Hematopoietic multipotent progenitor cell treated with erythropoietin and hydrocortisone succinate and interleukin-3 and kit ligand, for 17 days (in vitro differentiated cells): Measurements from ENCODE around the gene KRT28.

Experiments used
- DNase-seq: peaks from one replicate; pipeline ENCODE4 v3.0.0-alpha.2; 2015; ENCODE audit warnings: low spot score

KRT28 gene, protein sequence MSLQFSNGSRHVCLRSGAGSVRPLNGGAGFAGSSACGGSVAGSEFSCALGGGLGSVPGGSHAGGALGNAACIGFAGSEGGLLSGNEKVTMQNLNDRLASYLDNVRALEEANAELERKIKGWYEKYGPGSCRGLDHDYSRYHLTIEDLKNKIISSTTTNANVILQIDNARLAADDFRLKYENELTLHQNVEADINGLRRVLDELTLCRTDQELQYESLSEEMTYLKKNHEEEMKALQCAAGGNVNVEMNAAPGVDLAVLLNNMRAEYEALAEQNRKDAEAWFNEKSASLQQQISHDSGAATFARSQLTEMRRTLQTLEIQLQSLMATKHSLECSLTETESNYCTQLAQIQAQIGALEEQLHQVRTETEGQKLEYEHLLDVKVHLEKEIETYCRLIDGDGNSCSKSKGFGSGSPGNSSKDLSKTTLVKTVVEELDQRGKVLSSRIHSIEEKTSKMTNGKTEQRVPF

DNA sequence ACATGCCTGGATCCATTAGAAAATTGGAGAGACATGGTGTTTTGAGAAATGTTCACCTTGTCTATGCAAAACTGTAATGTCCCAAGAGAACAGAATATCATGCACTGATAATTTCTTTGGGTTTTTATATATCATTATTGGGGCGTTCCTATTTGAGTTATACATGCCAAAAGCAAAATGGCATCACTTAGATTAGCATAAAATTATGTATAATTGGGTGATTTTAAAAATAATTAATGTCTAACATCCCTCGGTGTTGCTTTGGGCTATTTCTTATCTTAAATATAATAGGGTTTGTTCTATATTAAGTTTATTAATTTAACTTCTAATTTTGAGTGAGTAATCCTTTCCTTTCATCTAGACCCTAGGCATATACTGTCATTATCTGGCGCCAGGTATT is at the start of gene KRT28:
KRT28 (minus strand) TSS at position 101 of the 400 bp plus-strand sequence; CDS start at position 35, 66 bp downstream.
- no peak for DNase-seq

DNA sequence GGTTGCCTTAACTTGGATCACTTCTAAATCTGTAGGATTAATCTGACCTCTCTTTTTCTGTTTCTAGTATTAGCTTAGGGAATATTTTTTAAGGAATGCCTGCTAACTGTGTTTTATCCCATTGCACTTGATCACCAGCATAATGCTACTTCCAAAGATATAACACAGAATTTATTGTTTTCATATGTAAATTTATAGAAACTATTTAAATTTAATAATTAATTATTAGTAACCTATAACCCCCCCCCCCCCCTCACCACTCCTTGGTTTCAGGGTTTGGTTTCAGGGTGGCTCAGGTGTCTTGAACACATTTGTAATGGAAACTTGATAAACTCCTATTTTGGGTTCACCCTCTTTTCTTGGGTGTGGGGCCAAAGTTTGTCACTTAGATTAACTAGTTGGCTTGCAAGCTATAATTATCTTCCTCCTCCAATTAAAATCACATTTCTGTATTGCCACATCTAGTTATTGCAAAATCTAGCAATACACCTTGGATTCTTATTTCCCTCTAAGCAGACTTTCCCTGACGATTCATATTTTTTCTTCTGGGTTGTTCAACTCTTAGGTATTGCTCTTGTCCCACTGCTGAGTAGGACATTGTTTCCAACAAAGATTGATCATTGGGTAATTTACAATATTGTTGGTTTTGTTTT is 49.0 kb upstream of the KRT28 start:
- DNase-seq: no peak

DNA sequence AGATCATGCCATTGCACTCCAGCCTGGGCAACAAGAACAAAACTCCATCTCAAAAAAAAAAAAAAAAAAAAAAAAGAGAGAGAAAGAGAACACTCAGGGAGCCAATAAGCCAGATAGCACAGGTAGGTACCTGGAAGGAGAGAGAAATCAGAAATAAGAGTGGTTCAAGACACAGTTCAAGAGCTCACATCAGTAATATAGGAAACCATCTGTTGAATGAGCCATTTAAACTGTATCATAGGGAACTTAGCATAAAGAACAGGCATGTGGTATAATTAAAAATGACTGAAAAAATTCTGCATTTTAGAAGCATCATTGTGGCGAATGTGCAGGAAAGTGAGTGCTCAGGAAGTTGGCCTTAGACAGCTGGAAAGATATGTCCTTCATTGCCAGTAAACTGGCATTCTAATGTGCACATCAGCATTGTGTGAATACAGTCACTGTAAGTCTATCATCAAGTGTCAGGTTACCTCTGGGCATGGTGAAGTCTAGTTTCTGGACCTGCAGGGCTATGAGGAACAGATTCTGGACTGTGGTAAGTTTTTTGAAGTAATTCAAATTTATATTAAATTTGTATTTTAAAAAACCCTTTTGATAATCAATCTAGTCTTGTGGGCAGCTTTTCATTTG is 46.9 kb upstream of the KRT28 start:
- no peak for DNase-seq

GRCh38 chr17:40844671-40845107 is 44.9 kb upstream of the KRT28 start:
- no peak for DNase-seq

DNA sequence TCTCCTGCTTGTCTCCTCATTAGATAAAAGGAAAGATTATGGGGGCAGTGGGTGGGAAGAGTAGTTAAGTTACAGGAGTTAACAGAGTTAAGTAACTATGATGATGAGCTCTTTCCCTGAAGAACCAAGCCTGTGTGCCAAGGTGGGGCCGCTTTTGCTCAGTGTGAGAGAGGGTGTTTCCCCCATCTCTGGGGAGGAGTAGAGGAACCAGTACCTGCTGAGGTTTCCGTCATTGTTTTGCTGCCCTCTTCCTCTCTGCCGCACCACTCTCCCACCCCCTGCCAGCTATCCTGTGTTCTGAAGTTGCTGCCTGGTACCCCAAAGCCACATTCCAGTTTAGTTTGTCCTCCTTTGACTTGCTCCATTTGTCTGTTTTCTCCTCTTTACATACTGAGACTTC is 43.5 kb upstream of the KRT28 start:
- no peak for DNase-seq

DNA sequence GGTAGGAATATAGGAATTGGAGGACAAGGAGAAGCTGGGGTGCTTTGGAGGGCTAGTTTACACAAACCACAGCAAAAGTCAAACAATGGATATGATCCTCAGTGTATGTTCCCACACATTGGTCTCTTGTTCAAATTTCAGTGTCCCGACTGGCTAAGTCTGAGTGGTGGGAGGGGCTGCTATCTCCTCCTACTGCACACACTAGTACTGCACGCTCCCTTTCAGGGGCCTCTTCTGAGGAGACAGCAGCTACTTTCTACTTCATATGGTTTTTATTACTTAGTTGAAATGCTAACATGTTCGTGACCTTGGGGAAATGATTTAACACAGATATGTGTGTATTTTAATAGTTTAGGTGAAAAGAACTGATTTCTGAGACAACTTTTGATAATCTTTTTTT is 41.5 kb upstream of the KRT28 start:
- no peak for DNase-seq

GRCh38 chr17:40839194-40839593 is 39.4 kb upstream of the KRT28 start:
- no peak for DNase-seq

DNA sequence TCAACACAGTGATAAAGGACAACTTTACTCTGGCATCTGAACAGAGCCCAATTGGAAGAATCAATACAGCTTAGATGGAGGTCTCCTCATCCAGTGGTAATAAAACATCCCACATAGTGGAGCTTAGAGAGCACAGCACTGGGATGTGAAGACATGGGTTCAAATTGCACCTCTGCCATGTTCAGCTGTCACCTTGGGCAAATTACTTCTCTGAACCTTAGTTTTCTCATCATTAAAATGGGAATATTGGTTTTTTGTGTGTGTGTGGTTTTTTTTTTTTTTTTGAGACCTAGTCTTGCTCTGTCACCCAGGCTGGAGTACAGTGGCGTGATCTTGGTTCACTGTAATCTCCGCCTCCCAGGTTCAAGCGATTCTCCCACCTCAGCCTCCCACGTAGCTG is 36.3 kb upstream of the KRT28 start:
- DNase-seq: no peak

GRCh38 chr17:40833882-40834281 is 34.1 kb upstream of the KRT28 start:
- no peak for DNase-seq

DNA sequence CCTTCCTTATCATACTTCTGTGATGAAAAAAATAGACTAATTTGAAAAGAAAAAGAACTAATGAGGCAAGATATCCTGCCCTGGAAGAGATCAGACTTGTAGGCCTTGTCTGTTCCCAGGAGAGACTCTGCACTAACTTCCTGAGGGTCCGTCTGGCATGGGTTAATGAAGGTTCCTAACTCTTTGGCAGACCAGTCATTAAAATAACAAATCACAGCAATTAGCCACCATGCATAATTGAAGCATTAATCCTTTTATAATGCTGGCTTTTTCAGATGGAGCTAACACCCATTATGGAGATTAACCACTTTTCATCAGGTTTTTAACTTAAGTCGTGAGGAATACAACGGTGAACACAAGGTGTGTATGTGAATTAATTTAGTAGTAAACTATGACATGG is 33.1 kb upstream of the KRT28 start:
- DNase-seq: no peak

GRCh38 chr17:40830085-40830776 is 30.5 kb upstream of the KRT28 start:
- no peak for DNase-seq

- no peak for DNase-seq
Measured at GRCh38 chr17:40828454-40829044, 28.8 kb upstream of the KRT28 start.

DNA sequence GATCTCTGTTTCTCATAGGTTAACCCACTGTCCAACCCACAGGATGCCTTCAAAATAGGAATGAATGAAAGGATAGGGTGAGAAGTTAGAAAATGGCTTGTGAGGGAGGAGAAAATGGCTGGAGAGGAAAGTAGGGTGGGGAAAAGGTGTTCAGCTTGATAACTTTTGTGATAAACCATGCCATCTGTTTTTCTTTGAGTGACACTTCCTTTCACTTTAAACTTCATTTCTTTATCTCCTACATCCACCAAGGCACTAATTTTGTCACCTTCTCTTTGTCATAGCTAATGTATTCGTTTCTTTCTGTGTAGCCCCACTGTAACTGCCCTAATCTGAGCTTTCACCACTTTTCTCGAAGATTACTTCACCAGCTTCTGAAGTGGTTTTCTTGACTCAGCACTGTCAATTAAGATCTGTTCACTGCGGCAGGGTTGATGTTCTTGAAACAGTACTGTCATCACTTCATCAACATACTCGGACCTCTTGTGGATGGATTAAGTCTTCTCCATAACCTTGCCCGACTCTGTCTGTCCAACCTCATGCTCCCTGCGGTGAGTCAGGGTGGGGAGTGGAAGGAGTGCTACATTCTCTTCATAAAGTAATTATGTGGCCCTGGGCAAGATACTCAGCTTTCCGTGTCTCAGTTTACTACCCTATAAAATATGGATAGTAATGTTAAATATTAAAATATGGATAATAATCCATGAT is 28.1 kb upstream of the KRT28 start:
- DNase-seq: no peak

GRCh38 chr17:40825599-40825998 is 25.8 kb upstream of the KRT28 start:
- DNase-seq: no peak

GRCh38 chr17:40824015-40824832 is 24.5 kb upstream of the KRT28 start:
- no peak for DNase-seq

- no peak for DNase-seq
Measured at GRCh38 chr17:40822132-40822812, 22.5 kb upstream of the KRT28 start, which contains the start of gene KRT10. Gene KRT10 (minus strand): TSS chr17:40822614. CDS start chr17:40822585, 29 bp downstream.

DNA sequence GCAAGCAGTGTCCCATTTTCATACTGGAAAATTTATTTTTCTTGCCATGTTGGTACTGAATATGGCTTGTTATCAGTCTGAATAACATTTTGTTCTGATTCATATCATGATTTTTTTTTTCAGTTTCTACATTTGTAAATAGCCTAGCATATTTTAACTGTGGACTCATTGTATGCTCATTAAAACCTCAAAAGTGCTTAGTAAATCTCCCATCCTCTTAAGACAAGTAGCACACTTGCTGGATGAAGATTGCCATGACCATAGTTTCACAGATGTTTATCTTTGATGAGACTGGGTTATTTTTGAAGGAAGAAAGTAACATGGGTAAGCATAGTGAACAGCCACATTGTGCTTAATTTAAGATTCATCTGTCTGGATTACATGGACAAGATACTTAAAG is 21.8 kb upstream of the KRT28 start:
- DNase-seq: no peak

DNA sequence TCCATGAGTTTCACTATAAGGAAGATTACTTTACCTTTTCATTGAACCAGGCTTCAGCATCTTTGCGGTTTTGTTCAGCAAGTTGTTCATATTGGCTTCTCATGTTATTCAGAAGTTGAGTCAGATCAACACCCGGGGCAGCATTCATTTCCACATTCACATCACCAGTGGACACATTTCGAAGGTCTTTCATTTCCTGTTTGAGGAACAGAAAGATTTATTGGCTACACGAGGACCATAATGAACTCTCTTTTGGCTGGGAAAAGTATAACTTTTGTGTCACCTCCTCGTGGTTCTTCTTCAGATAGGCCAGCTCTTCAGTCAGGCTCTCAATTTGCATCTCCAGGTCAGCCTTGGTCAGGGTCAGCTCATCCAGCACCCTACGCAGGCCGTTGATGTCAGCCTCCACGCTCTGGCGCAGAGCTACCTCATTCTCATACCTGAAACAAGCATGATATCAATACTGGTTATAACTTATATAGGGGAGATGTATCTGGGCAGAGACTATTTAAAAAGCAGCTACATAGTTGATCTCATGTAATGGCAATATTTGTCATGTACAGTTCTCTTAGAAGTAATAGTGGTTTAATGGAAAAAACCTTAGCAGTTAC is 20.6 kb upstream of the KRT28 start:
- no peak for DNase-seq

DNA sequence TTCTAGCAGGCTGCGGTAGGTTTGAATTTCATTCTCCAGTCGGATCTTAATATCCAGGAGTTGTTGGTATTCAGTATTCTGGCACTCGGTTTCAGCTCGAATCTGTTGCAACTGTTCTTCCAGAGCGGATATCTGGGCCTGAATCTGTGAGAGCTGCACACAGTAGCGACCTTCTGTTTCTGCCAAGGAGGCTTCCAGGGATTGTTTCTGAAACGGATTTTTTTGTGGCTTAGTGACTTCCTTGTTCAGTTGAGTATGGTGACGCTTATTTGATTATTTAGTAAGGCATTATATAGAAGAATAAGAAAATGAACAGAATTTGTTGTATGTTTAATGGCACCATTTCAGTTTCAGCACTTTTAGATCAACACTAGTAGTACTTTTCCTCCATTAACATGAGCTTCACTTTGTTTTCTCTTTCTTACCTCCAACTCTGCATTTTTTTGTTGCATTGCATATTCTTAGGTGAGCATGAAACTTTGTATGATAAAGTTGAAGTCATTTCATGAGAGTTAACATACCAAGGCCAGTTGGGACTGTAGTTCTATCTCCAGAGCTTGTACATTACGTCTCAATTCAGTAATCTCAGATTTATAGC is 19.9 kb upstream of the KRT28 start:
- no peak for DNase-seq
